NCI-H774 (cell line): ENCODE results near the gene LRP5.

Experiments used
- DNase-seq: peaks from one replicate; lab custom pipeline; 2025; lab: John Stamatoyannopoulos, UW

Gene LRP5

GRCh38 chr11:68347345-68347744, 35.0 kb downstream of the LRP5 start:
- no peak for DNase-seq

GRCh38 chr11:68347841-68348240, 35.5 kb downstream of the LRP5 start:
- no peak for DNase-seq

- DNase-seq: no peak
These were observed 37.3 kb downstream of the LRP5 start for GRCh38 chr11:68349461-68350249.

- no peak for DNase-seq
These were observed 38.5 kb downstream of the LRP5 start for GRCh38 chr11:68350759-68351449.

GRCh38 chr11:68351450-68352275, 39.3 kb downstream of the LRP5 start:
- no peak for DNase-seq

GRCh38 chr11:68352591-68352990, 40.2 kb downstream of the LRP5 start:
- no peak for DNase-seq

- DNase-seq: no peak
These were observed 40.7 kb downstream of the LRP5 start for GRCh38 chr11:68353118-68353517.

GRCh38 chr11:68353669-68354068, 41.3 kb downstream of the LRP5 start:
- DNase-seq: no peak

GRCh38 chr11:68354148-68354872, 41.9 kb downstream of the LRP5 start:
- DNase-seq: no peak

GRCh38 chr11:68355471-68355870, 43.1 kb downstream of the LRP5 start:
- DNase-seq: no peak

GRCh38 chr11:68357568-68357967, 45.2 kb downstream of the LRP5 start:
- DNase-seq: no peak

- no peak for DNase-seq
These were observed 46.0 kb downstream of the LRP5 start for GRCh38 chr11:68358416-68358815.

GRCh38 chr11:68361702-68362101, 49.3 kb downstream of the LRP5 start:
- DNase-seq: no peak

GRCh38 chr11:68362801-68363379, 50.5 kb downstream of the LRP5 start:
- DNase-seq: no peak

GRCh38 chr11:68363776-68364175, 51.4 kb downstream of the LRP5 start:
- DNase-seq: no peak

- DNase-seq: no peak
These were observed 52.2 kb downstream of the LRP5 start for GRCh38 chr11:68364581-68364980.

GRCh38 chr11:68365943-68366435, 53.6 kb downstream of the LRP5 start:
- DNase-seq: no peak

- no peak for DNase-seq
These were observed 54.9 kb downstream of the LRP5 start for GRCh38 chr11:68367252-68367651.

- no peak for DNase-seq
These were observed 57.4 kb downstream of the LRP5 start for GRCh38 chr11:68369756-68370155.

- DNase-seq: no peak
These were observed 58.1 kb downstream of the LRP5 start for GRCh38 chr11:68370211-68371111.
